ENCODE measurements around the gene NR4A3.

DNA sequence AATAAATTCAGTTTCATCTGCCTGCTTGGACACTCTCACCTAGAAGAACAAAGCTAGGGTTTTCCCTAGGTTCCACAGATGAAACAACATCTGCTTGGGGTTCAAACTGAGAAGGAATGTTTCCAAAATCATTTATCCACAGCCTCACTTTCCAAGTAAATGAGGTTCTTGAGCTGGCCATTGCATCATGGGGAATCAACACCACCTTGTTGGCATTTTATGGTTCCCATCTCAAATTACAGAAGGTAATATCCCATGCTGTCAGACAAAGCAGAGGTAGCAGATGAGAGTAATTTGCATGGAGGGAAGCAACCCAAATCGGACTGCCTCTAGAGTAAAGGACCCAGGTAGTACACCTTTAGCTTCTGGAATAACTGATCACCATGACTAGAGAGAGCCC is 10.5 kb upstream of the NR4A3 start:
- TF ChIP-seq, protein P1, sequence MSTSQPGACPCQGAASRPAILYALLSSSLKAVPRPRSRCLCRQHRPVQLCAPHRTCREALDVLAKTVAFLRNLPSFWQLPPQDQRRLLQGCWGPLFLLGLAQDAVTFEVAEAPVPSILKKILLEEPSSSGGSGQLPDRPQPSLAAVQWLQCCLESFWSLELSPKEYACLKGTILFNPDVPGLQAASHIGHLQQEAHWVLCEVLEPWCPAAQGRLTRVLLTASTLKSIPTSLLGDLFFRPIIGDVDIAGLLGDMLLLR (CRISPR knock-in tag; IDR thresholded peaks at IDR 0.05) = no peak
- no peak for TF ChIP-seq KDM1A (CRISPR knock-in tag; IDR thresholded peaks at IDR 0.05)
- TF ChIP-seq, protein P2, sequence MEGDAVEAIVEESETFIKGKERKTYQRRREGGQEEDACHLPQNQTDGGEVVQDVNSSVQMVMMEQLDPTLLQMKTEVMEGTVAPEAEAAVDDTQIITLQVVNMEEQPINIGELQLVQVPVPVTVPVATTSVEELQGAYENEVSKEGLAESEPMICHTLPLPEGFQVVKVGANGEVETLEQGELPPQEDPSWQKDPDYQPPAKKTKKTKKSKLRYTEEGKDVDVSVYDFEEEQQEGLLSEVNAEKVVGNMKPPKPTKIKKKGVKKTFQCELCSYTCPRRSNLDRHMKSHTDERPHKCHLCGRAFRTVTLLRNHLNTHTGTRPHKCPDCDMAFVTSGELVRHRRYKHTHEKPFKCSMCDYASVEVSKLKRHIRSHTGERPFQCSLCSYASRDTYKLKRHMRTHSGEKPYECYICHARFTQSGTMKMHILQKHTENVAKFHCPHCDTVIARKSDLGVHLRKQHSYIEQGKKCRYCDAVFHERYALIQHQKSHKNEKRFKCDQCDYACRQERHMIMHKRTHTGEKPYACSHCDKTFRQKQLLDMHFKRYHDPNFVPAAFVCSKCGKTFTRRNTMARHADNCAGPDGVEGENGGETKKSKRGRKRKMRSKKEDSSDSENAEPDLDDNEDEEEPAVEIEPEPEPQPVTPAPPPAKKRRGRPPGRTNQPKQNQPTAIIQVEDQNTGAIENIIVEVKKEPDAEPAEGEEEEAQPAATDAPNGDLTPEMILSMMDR (CRISPR knock-in tag; IDR thresholded peaks at IDR 0.05) = no peak

All from HepG2 (cell line).